ENCODE data around the gene LIPE.

LIPE gene

DNA sequence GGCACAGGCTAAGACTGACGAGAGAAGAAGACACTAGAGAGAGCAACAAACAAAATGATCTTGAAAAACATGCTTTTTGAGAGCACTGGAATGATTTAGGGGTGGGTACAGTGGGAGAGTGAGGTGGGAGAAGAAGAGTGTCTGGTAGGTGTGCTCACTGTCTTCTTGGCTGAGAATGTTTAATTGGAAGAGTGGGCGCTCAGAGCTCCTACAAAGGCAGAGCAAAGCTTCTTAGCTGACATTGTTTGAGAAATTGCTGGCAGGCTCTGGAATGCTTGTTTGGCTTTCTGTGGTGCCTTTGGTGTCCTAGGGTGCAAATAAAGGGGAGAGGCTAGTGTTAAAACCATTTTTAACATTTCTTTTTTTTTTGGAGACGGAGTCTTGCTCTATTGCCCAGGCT is 1.5 kb upstream of the LIPE start:
- no peak for TF ChIP-seq ZFX (IDR thresholded peaks at IDR 0.05; ENCODE audit: borderline replicate concordance)
- TF ChIP-seq, protein P1, sequence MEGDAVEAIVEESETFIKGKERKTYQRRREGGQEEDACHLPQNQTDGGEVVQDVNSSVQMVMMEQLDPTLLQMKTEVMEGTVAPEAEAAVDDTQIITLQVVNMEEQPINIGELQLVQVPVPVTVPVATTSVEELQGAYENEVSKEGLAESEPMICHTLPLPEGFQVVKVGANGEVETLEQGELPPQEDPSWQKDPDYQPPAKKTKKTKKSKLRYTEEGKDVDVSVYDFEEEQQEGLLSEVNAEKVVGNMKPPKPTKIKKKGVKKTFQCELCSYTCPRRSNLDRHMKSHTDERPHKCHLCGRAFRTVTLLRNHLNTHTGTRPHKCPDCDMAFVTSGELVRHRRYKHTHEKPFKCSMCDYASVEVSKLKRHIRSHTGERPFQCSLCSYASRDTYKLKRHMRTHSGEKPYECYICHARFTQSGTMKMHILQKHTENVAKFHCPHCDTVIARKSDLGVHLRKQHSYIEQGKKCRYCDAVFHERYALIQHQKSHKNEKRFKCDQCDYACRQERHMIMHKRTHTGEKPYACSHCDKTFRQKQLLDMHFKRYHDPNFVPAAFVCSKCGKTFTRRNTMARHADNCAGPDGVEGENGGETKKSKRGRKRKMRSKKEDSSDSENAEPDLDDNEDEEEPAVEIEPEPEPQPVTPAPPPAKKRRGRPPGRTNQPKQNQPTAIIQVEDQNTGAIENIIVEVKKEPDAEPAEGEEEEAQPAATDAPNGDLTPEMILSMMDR (IDR thresholded peaks at IDR 0.05) = no peak
- H3K27ac ChIP-seq = no peak overlapping the region

DNA sequence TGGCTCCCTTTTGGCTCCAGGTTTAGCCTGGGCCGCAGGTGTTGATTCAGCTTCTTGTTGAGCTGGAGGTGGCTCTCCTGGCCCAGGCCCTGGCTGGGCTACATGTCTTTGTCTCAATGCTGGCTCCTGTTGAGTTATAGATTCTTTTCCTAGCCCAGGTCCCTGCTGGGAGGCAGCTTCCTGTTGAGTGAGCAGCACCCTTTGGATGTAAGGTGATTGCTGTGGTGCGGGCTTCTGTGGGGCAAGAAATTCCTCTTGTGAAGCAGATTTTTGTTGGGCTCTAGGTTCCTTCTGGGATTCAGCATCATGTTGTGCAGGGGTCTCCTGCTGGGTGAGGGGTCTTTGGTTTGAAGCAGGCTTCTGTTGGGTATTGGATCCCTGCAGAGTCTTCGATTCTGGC is 545 bp downstream of the LIPE start:
- no peak overlapping the region for H3K27ac ChIP-seq
- no peak for TF ChIP-seq ZFX (IDR thresholded peaks at IDR 0.05; ENCODE audit: borderline replicate concordance)
- TF ChIP-seq, protein P1 (IDR thresholded peaks at IDR 0.05) = no peak

DNA sequence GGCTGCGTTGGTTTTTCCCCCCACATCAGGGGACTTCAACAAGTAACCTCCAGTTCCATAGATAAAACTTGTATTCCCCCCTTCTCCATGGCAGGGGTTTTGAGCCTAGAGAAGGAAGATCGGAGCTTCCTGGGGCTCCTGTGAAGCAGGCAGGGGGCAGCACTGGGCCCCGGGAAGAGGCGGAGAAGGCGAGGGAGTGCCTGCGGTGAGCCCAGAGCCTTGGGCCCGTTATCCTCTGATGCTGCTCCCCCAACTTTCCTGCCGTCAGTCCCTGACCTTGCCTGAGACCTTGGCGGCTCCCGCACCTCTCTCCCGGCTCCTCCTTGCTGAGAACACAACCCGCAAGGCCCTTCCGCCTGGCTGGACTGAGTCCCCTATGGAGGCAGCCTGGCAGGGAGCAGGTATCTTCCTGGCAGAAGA is 2.5 kb downstream of the LIPE start:
- H3K27ac ChIP-seq = no peak overlapping the region

DNA sequence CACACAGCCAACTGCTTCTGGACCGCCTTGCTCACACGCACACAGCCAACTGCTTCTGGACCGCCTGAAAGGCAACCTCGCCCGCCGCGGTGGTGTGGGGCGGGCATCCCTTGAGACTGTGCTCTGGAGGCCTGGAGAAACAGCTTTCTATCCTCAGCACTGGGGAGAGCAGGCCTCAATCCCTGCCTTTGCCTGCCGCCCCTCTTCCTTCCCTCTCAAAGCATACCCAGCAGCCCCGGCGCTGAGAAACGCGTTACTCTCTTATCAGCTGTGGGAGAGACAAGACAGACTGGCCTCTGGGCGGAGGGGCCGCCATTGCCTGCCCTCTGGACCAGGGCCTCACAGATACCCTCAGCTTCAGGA is 2.9 kb downstream of the LIPE start:
- TF ChIP-seq ZFX (IDR thresholded peaks at IDR 0.05; ENCODE audit: borderline replicate concordance) = no peak
- TF ChIP-seq, protein P1 (IDR thresholded peaks at IDR 0.05) = no peak
- H3K27ac ChIP-seq = no peak overlapping the region

More for the DNA sequence above, 2.5 kb downstream of the LIPE start:
- TF ChIP-seq, protein P1 (IDR thresholded peaks at IDR 0.05) = peak; percentile 14; the same call in 1 of the 2 replicates
- no peak for TF ChIP-seq ZFX (IDR thresholded peaks at IDR 0.05; ENCODE audit: borderline replicate concordance)

DNA sequence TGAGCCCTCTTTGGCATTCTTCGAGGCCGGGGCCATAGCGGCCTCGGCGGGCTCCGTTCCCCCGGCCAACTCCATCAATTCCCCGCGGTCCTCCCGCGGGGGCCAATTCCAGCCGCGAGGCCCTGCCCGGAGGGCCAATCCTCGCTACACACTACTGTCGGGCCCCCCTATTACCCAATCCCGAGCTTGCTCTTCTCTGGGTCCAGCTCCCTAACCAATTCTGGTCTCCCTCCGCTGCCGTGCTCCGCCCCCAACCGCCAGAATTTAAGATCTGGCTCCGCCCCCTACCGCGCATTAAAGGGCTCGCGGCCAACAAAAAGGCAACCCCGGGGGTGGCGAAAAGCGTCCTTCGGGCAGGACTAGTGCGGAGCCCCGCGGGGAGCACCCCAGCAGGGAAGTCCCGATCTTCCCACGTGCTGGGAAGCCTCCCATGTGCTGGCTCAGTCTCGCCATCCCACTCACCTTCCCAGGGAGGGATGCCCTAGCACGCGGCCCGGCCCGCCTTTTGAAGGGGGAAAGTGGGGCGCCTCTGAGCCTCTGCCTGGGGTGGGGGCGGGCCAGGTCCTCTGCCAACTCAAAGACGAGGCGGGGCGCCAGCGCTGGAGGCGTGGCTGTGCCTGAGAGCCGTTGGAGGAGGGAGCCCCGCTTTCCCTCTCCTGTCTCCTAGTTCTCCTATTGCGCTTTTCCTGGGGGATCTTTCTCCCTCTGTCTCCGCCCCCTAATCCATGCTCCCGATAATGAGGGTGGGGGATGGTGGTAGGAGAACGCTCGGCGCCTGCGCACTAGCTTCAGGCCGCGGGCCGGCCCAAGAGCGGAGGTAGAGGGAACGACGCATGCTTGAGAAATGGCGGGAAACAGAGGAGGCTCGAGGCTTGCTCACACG is 3.5 kb downstream of the LIPE start:
- peak overlapping the region; percentile 40 for H3K27ac ChIP-seq
- TF ChIP-seq ZFX (IDR thresholded peaks at IDR 0.05; ENCODE audit: borderline replicate concordance) = no peak
- TF ChIP-seq, protein P1 (IDR thresholded peaks at IDR 0.05) = no peak

DNA sequence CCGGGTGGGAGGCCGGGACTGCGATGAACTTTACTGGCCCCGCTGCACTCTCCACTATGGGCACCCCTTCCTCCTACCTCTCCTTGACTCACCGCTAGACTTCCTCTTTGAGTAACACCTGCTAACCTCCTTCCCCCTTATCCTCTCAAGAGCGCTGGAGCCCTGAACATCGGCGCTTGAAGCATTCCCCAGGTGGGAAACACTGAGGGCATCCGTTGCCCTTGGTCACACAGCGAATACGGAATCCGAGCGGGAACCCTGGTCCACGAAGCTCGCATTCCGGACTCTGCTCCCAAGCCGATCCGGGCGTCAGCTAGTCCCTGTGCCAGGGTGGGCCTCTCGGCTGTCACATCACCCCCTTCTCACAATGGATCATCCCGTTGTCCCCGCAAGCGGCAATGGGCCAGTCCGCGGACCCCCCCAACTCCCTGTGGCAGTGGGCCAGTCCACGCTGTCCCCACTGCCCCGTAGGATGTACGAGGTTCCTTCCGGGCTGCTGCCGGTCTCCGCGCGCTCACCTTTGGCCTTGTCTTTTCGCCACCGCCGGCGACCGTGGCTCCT is 4.2 kb downstream of the LIPE start:
- peak overlapping the region; percentile 40 for H3K27ac ChIP-seq
- TF ChIP-seq, protein P1 (IDR thresholded peaks at IDR 0.05) = no peak
- TF ChIP-seq ZFX (IDR thresholded peaks at IDR 0.05; ENCODE audit: borderline replicate concordance) = no peak
